ENCODE results near the gene GRAMD2A.

GRAMD2A gene

GRCh38 chr15:72139667-72140066 lies 57.9 kb downstream of the GRAMD2A start:
- no peak for DNase-seq (ENCODE audit: low read depth in 2 of 3, low spot score in 1 of 3)

- no peak for DNase-seq (ENCODE audit: low read depth in 2 of 3, low spot score in 1 of 3)
Observed at GRCh38 chr15:72136170-72137051, 61.2 kb downstream of the GRAMD2A start.

GRCh38 chr15:72135719-72136118 lies 61.9 kb downstream of the GRAMD2A start:
- DNase-seq (ENCODE audit: low read depth in 2 of 3, low spot score in 1 of 3) = no peak

GRCh38 chr15:72133211-72133610 lies 64.4 kb downstream of the GRAMD2A start:
- no peak for DNase-seq (ENCODE audit: low read depth in 2 of 3, low spot score in 1 of 3)

- DNase-seq (ENCODE audit: low read depth in 2 of 3, low spot score in 1 of 3) = no peak
Observed at GRCh38 chr15:72131922-72132321, 65.7 kb downstream of the GRAMD2A start.

- no peak for DNase-seq (ENCODE audit: low read depth in 2 of 3, low spot score in 1 of 3)
Observed at GRCh38 chr15:72130272-72130671, 67.3 kb downstream of the GRAMD2A start.

GRCh38 chr15:72128359-72128758 lies 69.2 kb downstream of the GRAMD2A start:
- DNase-seq (ENCODE audit: low read depth in 2 of 3, low spot score in 1 of 3) = no peak

GRCh38 chr15:72127724-72128322 lies 69.8 kb downstream of the GRAMD2A start:
- no peak for DNase-seq (ENCODE audit: low read depth in 2 of 3, low spot score in 1 of 3)

GRCh38 chr15:72124218-72124617 lies 73.4 kb downstream of the GRAMD2A start:
- DNase-seq (ENCODE audit: low read depth in 2 of 3, low spot score in 1 of 3) = no peak

- DNase-seq (ENCODE audit: low read depth in 2 of 3, low spot score in 1 of 3) = peak; percentile 99
Observed at GRCh38 chr15:72118017-72118978, 79.3 kb downstream of the GRAMD2A start, which contains the start of the genes MYO9A and SENP8. MYO9A (minus strand) TSS chr15:72118150; CDS start chr15:72046563, 71,587 bp downstream. SENP8 (plus strand) TSS chr15:72118403; CDS start chr15:72139624, 21,221 bp downstream.

- DNase-seq (ENCODE audit: low read depth in 2 of 3, low spot score in 1 of 3) = peak; percentile 43 to 62 (median 45)
Observed at GRCh38 chr15:72117486-72118016, 80.0 kb downstream of the GRAMD2A start.

- peak in 2 of 3 donors; percentile 1 to 12 for DNase-seq (ENCODE audit: low read depth in 2 of 3, low spot score in 1 of 3)
Observed at GRCh38 chr15:72116731-72117485, 80.7 kb downstream of the GRAMD2A start.

- DNase-seq (ENCODE audit: low read depth in 2 of 3, low spot score in 1 of 3) = no peak
Observed at GRCh38 chr15:72113347-72114031, 84.1 kb downstream of the GRAMD2A start.

- no peak for DNase-seq (ENCODE audit: low read depth in 2 of 3, low spot score in 1 of 3)
Observed at GRCh38 chr15:72112805-72113204, 84.8 kb downstream of the GRAMD2A start.

GRCh38 chr15:72112116-72112515 lies 85.5 kb downstream of the GRAMD2A start:
- DNase-seq (ENCODE audit: low read depth in 2 of 3, low spot score in 1 of 3) = no peak

- no peak for DNase-seq (ENCODE audit: low read depth in 2 of 3, low spot score in 1 of 3)
Observed at GRCh38 chr15:72110355-72110754, 87.2 kb downstream of the GRAMD2A start.

Measured in stimulated activated CD4-positive, alpha-beta T cell treated with anti-CD3 and anti-CD28 coated beads, Interleukin-12 subunit alpha, Interleukin-12 subunit beta, amount 100 ng/mL, for 48 hours (primary cell).